Panc1 (cell line): ENCODE measurements around the gene CBX7.

Source experiments
- CTCF ChIP-seq: fragments of 450-650 bp; IDR thresholded peaks from 2 replicates; pipeline ENCODE4 v1.5.1; 2017; ENCODE audit warnings: mild to moderate bottlenecking
- POLR2AphosphoS5 ChIP-seq: IDR thresholded peaks from 2 replicates; pipeline ENCODE4 v1.6.1; 2012; ENCODE audit warnings: mild to moderate bottlenecking, low read depth, low read length, moderate library complexity
- REST ChIP-seq, 2 experiments: IDR thresholded peaks; 2 replicates each; pipeline ENCODE4 v1.6.1; 2011 to 2012; ENCODE audit warnings: low read depth in 2 of 2, control low read depth in 1 of 2, low read length in 1 of 2, mild to moderate bottlenecking in 1 of 2, moderate library complexity in 1 of 2; ENCODE audit not compliant: insufficient read depth in 1 of 2
- SIN3A ChIP-seq: IDR thresholded peaks from 2 replicates; pipeline ENCODE4 v1.6.1; 2012; ENCODE audit warnings: low read depth, mild to moderate bottlenecking, low read length, moderate library complexity, borderline replicate concordance; ENCODE audit not compliant: insufficient read depth
- TCF7L2 ChIP-seq: IDR thresholded peaks from 2 replicates; pipeline ENCODE4 v1.6.1; 2011; ENCODE audit warnings: mild to moderate bottlenecking, low read depth, low read length, inconsistent platforms

GRCh38 chr22:39103431-39103830 lies 49.0 kb downstream of the CBX7 start:
- TF ChIP-seq CTCF (no peak), SIN3A (no peak), POLR2AphosphoS5 (no peak), TCF7L2 (no peak), REST (IDR thresholded peaks at IDR 0.05; ENCODE audit: insufficient read depth in 1 of 2, low read depth in 2 of 2, low read length in 1 of 2) (no peak)
